Activated T-cell treated with anti-CD3 and anti-CD28 coated beads, Interleukin-2, amount 50 U/mL, for 4 hours (primary cell): ENCODE measurements around the gene WSCD1. TPM values are rescaled to one million over a fixed set of nuclear protein-coding genes. Genes with fewer than 3 reads are reported as not detected.

Source experiments
- ATAC-seq, 2 donors: fragments of 200-7000 bp; cut with Tn5 transposase; one replicate each; pipeline ENCODE4 v1.10.0; 2021
- DNase-seq: peaks from one replicate; pipeline ENCODE4 v3.0.0-alpha.2; 2020
- H3K27me3 Mint-ChIP-seq: one replicate; pipeline ENCODE4 v1.8.0; 2021; ENCODE audit warnings: low read depth, mixed read lengths
- H3K36me3 Mint-ChIP-seq: one replicate; pipeline ENCODE4 v1.8.0; 2022; ENCODE audit warnings: mixed read lengths; ENCODE audit not compliant: insufficient read depth
- H3K4me1 Mint-ChIP-seq: one replicate; pipeline ENCODE4 v1.8.0; 2021; ENCODE audit warnings: low read depth, mixed read lengths
- H3K4me3 Mint-ChIP-seq: one replicate; pipeline ENCODE4 v1.8.0; 2021; ENCODE audit warnings: mild to moderate bottlenecking, moderate library complexity, mixed read lengths
- H3K9me3 Mint-ChIP-seq: one replicate; pipeline ENCODE4 v1.8.0; 2021; ENCODE audit warnings: mixed read lengths
- total RNA-seq, 3 donors: library from RNA; stranded (reverse); gene quantifications; one replicate each; pipeline ENCODE4 v1.2.1, GENCODE V29; 2021

WSCD1 gene
- under 1 TPM; 0.08 to 0.38 (median 0.11) TPM for total RNA-seq

- H3K4me3 Mint-ChIP-seq, result peak within 1 kb of the TSS; percentile 77
- no peaks in the 10 kb centered on the region for H3K9me3 Mint-ChIP-seq
- peaks cover 62% of the 10 kb centered on the region for H3K27me3 Mint-ChIP-seq
- no peaks in the 10 kb centered on the region for H3K36me3 Mint-ChIP-seq
- H3K4me1 Mint-ChIP-seq, result peaks cover 16% of the 10 kb centered on the region
- DNase-seq (no peak), ATAC-seq (peak; percentile 53 to 58)
These were observed at the start of gene WSCD1 for GRCh38 chr17:6069539-6070429. WSCD1 (plus strand) TSS chr17:6070379; CDS start chr17:6080659, 10,280 bp downstream.

GRCh38 chr17:6021011-6021400, 49.2 kb upstream of the WSCD1 start:
- no peak overlapping the region for H3K4me3 Mint-ChIP-seq

GRCh38 chr17:6021627-6022026, 48.6 kb upstream of the WSCD1 start:
- H3K4me1 Mint-ChIP-seq, result no peaks in the 10 kb centered on the region

More at GRCh38 chr17:6021011-6021400, 49.2 kb upstream of the WSCD1 start:
- no peak for DNase-seq
- H3K27me3 Mint-ChIP-seq, result peaks cover 23% of the 10 kb centered on the region
- no peak for ATAC-seq
- no peaks in the 10 kb centered on the region for H3K36me3 Mint-ChIP-seq
- no peaks in the 10 kb centered on the region for H3K4me1 Mint-ChIP-seq
- no peaks in the 10 kb centered on the region for H3K9me3 Mint-ChIP-seq

GRCh38 chr17:6023036-6023831, 46.9 kb upstream of the WSCD1 start:
- Mint-ChIP-seq H3K36me3 (no peaks in the 10 kb centered on the region), H3K4me1 (no peaks in the 10 kb centered on the region), H3K27me3 (peaks cover 25% of the 10 kb centered on the region), H3K4me3 (no peak overlapping the region), H3K9me3 (no peaks in the 10 kb centered on the region)
- DNase-seq (no peak), ATAC-seq (no peak)

More at GRCh38 chr17:6021627-6022026, 48.6 kb upstream of the WSCD1 start:
- Mint-ChIP-seq H3K9me3 (no peaks in the 10 kb centered on the region), H3K4me3 (no peak overlapping the region), H3K36me3 (no peaks in the 10 kb centered on the region), H3K27me3 (peaks cover 23% of the 10 kb centered on the region)
- DNase-seq (no peak), ATAC-seq (no peak)

GRCh38 chr17:6024576-6024975, 45.6 kb upstream of the WSCD1 start:
- Mint-ChIP-seq H3K27me3 (peaks cover 19% of the 10 kb centered on the region), H3K9me3 (no peaks in the 10 kb centered on the region), H3K4me1 (no peaks in the 10 kb centered on the region), H3K4me3 (no peak overlapping the region), H3K36me3 (no peaks in the 10 kb centered on the region)
- ATAC-seq (no peak), DNase-seq (no peak)

- Mint-ChIP-seq H3K36me3 (no peaks in the 10 kb centered on the region), H3K4me3 (no peak overlapping the region), H3K27me3 (peaks cover 21% of the 10 kb centered on the region), H3K4me1 (no peaks in the 10 kb centered on the region), H3K9me3 (no peaks in the 10 kb centered on the region)
- ATAC-seq (no peak), DNase-seq (no peak)
These were observed 42.7 kb upstream of the WSCD1 start for GRCh38 chr17:6027342-6028024.

- no peaks in the 10 kb centered on the region for H3K4me1 Mint-ChIP-seq
- no peaks in the 10 kb centered on the region for H3K9me3 Mint-ChIP-seq
- H3K4me3 Mint-ChIP-seq, result no peak overlapping the region
- H3K36me3 Mint-ChIP-seq, result no peaks in the 10 kb centered on the region
- DNase-seq, result no peak
- ATAC-seq, result no peak
- peaks cover 19% of the 10 kb centered on the region for H3K27me3 Mint-ChIP-seq
These were observed 41.9 kb upstream of the WSCD1 start for GRCh38 chr17:6028294-6028693.

GRCh38 chr17:6035801-6036394, 34.3 kb upstream of the WSCD1 start:
- no peak overlapping the region for H3K4me3 Mint-ChIP-seq
- peaks cover 16% of the 10 kb centered on the region for H3K27me3 Mint-ChIP-seq
- H3K9me3 Mint-ChIP-seq, result no peaks in the 10 kb centered on the region
- H3K36me3 Mint-ChIP-seq, result no peaks in the 10 kb centered on the region
- H3K4me1 Mint-ChIP-seq, result no peaks in the 10 kb centered on the region
- DNase-seq (no peak), ATAC-seq (no peak)

- H3K9me3 Mint-ChIP-seq, result no peaks in the 10 kb centered on the region
- H3K36me3 Mint-ChIP-seq, result no peaks in the 10 kb centered on the region
- DNase-seq (no peak), ATAC-seq (no peak)
- no peak overlapping the region for H3K4me3 Mint-ChIP-seq
- peaks cover 6% of the 10 kb centered on the region for H3K27me3 Mint-ChIP-seq
- H3K4me1 Mint-ChIP-seq, result no peaks in the 10 kb centered on the region
These were observed 29.7 kb upstream of the WSCD1 start for GRCh38 chr17:6040504-6040903.

GRCh38 chr17:6041246-6041645, 28.9 kb upstream of the WSCD1 start:
- no peak for ATAC-seq
- H3K4me3 Mint-ChIP-seq, result no peak overlapping the region
- no peaks in the 10 kb centered on the region for H3K36me3 Mint-ChIP-seq
- peaks cover 5% of the 10 kb centered on the region for H3K27me3 Mint-ChIP-seq
- H3K9me3 Mint-ChIP-seq, result no peaks in the 10 kb centered on the region
- DNase-seq, result no peak
- no peaks in the 10 kb centered on the region for H3K4me1 Mint-ChIP-seq

GRCh38 chr17:6043405-6043804, 26.8 kb upstream of the WSCD1 start:
- Mint-ChIP-seq H3K27me3 (peaks cover 5% of the 10 kb centered on the region), H3K9me3 (no peaks in the 10 kb centered on the region), H3K4me1 (no peaks in the 10 kb centered on the region), H3K4me3 (no peak overlapping the region), H3K36me3 (no peaks in the 10 kb centered on the region)
- DNase-seq (no peak), ATAC-seq (no peak)

GRCh38 chr17:6044261-6044660, 25.9 kb upstream of the WSCD1 start:
- no peak for ATAC-seq
- peaks cover 3% of the 10 kb centered on the region for H3K27me3 Mint-ChIP-seq
- H3K4me3 Mint-ChIP-seq, result no peak overlapping the region
- no peaks in the 10 kb centered on the region for H3K9me3 Mint-ChIP-seq
- DNase-seq, result no peak
- H3K36me3 Mint-ChIP-seq, result no peaks in the 10 kb centered on the region
- H3K4me1 Mint-ChIP-seq, result no peaks in the 10 kb centered on the region

- H3K36me3 Mint-ChIP-seq, result no peaks in the 10 kb centered on the region
- no peaks in the 10 kb centered on the region for H3K27me3 Mint-ChIP-seq
- no peaks in the 10 kb centered on the region for H3K4me1 Mint-ChIP-seq
- DNase-seq, result no peak
- ATAC-seq, result no peak
- H3K4me3 Mint-ChIP-seq, result no peak overlapping the region
- H3K9me3 Mint-ChIP-seq, result no peaks in the 10 kb centered on the region
These were observed 24.4 kb upstream of the WSCD1 start for GRCh38 chr17:6045621-6046357.
